Brain microvascular endothelial cell (primary cell): ENCODE measurements around the gene OR10G7.

Source experiments
- DNase-seq: peaks from one replicate; pipeline ENCODE4 v3.0.0-alpha.2; 2020
- H3K27ac ChIP-seq: fragments of 250-450 bp; sonication (Bioruptor Pico); 2 replicates; pipeline ENCODE4 v1.5.1; 2020; ENCODE audit warnings: mild to moderate bottlenecking, moderate library complexity
- H3K27me3 ChIP-seq: fragments of 250-450 bp; sonication (Bioruptor Pico); replicated peaks from 2 replicates; pipeline ENCODE4 v1.5.1; 2020; ENCODE audit warnings: mild to moderate bottlenecking
- H3K36me3 ChIP-seq: fragments of 250-450 bp; sonication (Bioruptor Pico); replicated peaks from 2 replicates; pipeline ENCODE4 v1.5.1; 2020; ENCODE audit warnings: mild to moderate bottlenecking
- H3K4me3 ChIP-seq: 2 replicates; pipeline ENCODE4 v1.5.1; 2011; ENCODE audit warnings: low read depth, mild to moderate bottlenecking, control low read depth, low read length, moderate library complexity
- CTCF ChIP-seq: IDR thresholded peaks from 2 replicates; pipeline ENCODE4 v1.5.1; 2011; ENCODE audit warnings: low read depth, mild to moderate bottlenecking, moderate library complexity, low read length, control low read depth, inconsistent platforms; ENCODE audit errors: missing control alignments
- in situ Hi-C: cut with HindIII; loops from 2 replicates; pipeline ENCODE4 v1.10.0; 2017; ENCODE audit warnings: low sequenced_read_pairs, low pct_ligation_motif_present

OR10G7 gene

DNA sequence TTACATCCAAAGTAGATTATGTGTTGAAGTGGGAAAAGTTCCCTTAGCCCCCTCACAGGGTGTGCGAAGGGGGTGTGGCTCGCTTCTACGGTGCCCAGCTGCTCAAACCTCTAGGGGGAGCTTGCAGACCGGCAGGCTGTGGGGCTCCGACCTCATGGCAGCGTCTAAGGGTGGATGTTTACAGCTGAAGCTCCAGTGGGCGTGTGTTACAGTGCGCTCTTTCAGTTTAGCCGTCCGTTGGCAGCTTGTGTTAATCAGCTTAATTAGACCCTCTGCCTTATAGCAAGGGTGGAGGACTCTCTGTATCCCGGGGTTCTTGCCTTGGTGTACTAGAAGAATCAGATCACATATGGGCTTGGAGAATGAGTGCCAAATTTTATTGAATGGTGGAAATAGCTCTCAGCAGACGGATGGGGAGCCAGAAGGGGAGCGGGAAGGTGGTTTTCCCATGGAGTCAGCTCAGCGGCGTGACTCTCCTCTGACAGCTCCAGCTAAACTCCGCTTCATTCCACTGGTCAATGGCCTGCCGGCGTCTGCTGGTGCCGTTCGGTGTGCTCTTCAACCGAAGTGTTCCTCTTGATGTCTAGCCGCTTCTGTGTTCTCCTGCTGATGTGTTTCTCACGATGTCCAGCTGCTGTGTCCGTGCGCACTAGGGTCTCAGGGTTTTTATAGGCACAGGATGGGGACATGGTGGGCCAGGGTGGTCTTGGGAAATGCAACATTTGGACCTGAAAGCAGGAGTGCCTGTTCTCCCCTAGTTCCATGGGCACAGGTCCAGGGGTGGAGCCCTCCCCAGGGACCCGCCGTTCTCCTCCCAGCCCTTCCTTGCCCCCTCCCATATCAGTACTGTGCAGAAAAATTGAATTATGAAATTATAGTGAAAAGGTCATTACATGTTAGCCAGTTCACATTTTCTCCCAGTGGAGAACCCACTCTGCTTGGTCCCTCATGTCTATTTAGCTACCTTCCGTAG, 28.6 kb upstream of the OR10G7 start:
- TF ChIP-seq CTCF: peak; percentile 92
- Histone ChIP-seq H3K27ac (no peak overlapping the region), H3K4me3 (peak overlapping the region; percentile 28), H3K36me3 (no peaks in the 10 kb centered on the region), H3K27me3 (no peaks in the 10 kb centered on the region)
- DNase-seq: peak; percentile 34
- in situ Hi-C loops: no loop called here

GRCh38 chr11:124068601-124069110, 27.5 kb upstream of the OR10G7 start:
- Histone ChIP-seq H3K27me3 (no peaks in the 10 kb centered on the region), H3K27ac (no peak overlapping the region), H3K4me3 (no peak overlapping the region), H3K36me3 (no peaks in the 10 kb centered on the region)
- TF ChIP-seq CTCF: no peak
- no peak for DNase-seq
- in situ Hi-C loops: no loop called here

GRCh38 chr11:124052966-124053365, 11.8 kb upstream of the OR10G7 start:
- Histone ChIP-seq H3K27me3 (no peaks in the 10 kb centered on the region), H3K4me3 (no peak overlapping the region), H3K27ac (no peak overlapping the region), H3K36me3 (no peaks in the 10 kb centered on the region)
- in situ Hi-C loops: no loop called here
- DNase-seq: no peak
- TF ChIP-seq CTCF: no peak

DNA sequence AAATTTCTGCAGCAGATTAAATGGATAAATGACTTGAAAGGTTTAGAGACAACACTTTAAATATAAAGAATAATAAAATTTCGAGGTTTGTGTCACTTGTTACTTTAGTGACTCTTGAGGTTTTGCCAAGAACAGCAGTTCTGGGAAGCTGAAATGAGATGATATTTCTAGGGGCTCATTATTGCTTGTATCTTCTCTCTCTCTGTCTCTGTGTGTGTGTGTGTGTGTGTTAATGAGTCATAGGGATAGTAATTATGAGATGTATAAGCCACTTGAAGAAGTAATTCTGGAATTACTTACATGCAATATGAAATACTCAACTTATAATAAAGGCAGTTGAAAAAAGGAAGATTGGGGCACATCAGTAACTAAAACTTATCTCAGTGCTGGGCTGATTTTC, 9.6 kb upstream of the OR10G7 start:
- H3K4me3 ChIP-seq: no peak overlapping the region
- no peak overlapping the region for H3K27ac ChIP-seq
- DNase-seq: no peak
- no peaks in the 10 kb centered on the region for H3K27me3 ChIP-seq
- in situ Hi-C loops: no loop called here
- H3K36me3 ChIP-seq: no peaks in the 10 kb centered on the region
- no peak for TF ChIP-seq CTCF

- TF ChIP-seq CTCF: no peak
- Histone ChIP-seq H3K4me3 (no peak overlapping the region), H3K27me3 (no peaks in the 10 kb centered on the region), H3K27ac (no peak overlapping the region), H3K36me3 (no peaks in the 10 kb centered on the region)
- in situ Hi-C loops: no loop called here
- DNase-seq: no peak
Observed at GRCh38 chr11:124043420-124043819, 2.3 kb upstream of the OR10G7 start.
